ENCODE measurements around the gene SLC26A1.

The SLC26A1 gene

GRCh38 chr4:1027915-1028238 lies 34.7 kb upstream of the SLC26A1 start:
- DNase-seq: no peak

GRCh38 chr4:1027219-1027914 lies 34.2 kb upstream of the SLC26A1 start:
- no peak for DNase-seq

GRCh38 chr4:1026115-1026514 lies 32.9 kb upstream of the SLC26A1 start:
- peak in 1 of 2 experiments; percentile 20 for DNase-seq

- no peak for DNase-seq
Observed at GRCh38 chr4:1024882-1025545, 31.8 kb upstream of the SLC26A1 start.

GRCh38 chr4:1023895-1024740 lies 30.9 kb upstream of the SLC26A1 start:
- no peak for DNase-seq

GRCh38 chr4:1023075-1023640 lies 30.0 kb upstream of the SLC26A1 start:
- DNase-seq: no peak

GRCh38 chr4:1022739-1023066 lies 29.5 kb upstream of the SLC26A1 start:
- no peak for DNase-seq

- no peak for DNase-seq
Observed at GRCh38 chr4:1022051-1022738, 29.0 kb upstream of the SLC26A1 start.

- no peak for DNase-seq
Observed at GRCh38 chr4:1021386-1022050, 28.3 kb upstream of the SLC26A1 start.

- DNase-seq: no peak
Observed at GRCh38 chr4:1019729-1020470, 26.7 kb upstream of the SLC26A1 start.

GRCh38 chr4:1019320-1019719 lies 26.1 kb upstream of the SLC26A1 start:
- DNase-seq: no peak

- no peak for DNase-seq
Observed at GRCh38 chr4:1018147-1019020, 25.2 kb upstream of the SLC26A1 start.

GRCh38 chr4:1017706-1018105 lies 24.5 kb upstream of the SLC26A1 start:
- no peak for DNase-seq

GRCh38 chr4:1017211-1017610 lies 24.0 kb upstream of the SLC26A1 start:
- no peak for DNase-seq

GRCh38 chr4:1015746-1016145 lies 22.5 kb upstream of the SLC26A1 start:
- no peak for DNase-seq

- no peak for DNase-seq
Observed at GRCh38 chr4:1015179-1015578, 22.0 kb upstream of the SLC26A1 start.

- no peak for DNase-seq
Observed at GRCh38 chr4:1014291-1015167, 21.3 kb upstream of the SLC26A1 start.

GRCh38 chr4:1013225-1014073 lies 20.2 kb upstream of the SLC26A1 start:
- no peak for DNase-seq
